OCI-LY3 (cell line): ENCODE data around the gene CASP3.
"Not testable (repeated sequence)": the region's sequence is repeated elsewhere in the genome, so short reads cannot be mapped to it uniquely, and the experiment has no call there.

Source experiments
- H2AFZ ChIP-seq: fragments of 200-600, 300-600 bp; shearing (Covaris generic); 2 replicates; pipeline ENCODE4 v1.6.0; 2014; ENCODE audit warnings: antibody characterized with exemption, low read depth, low read length
- H3K27ac ChIP-seq: fragments of 200-600, 300-600 bp; sonication (generic); 2 replicates; pipeline ENCODE4 v1.5.1; 2014; ENCODE audit warnings: mild to moderate bottlenecking, low read length, moderate library complexity, mixed read lengths
- H3K27me3 ChIP-seq: fragments of 200-600, 300-600 bp; sonication (generic); 2 replicates; pipeline ENCODE4 v1.6.1; 2014; ENCODE audit warnings: low read depth, low read length, mixed read lengths
- H3K36me3 ChIP-seq: fragments of 200-600, 300-600 bp; sonication (generic); replicated peaks from 2 replicates; pipeline ENCODE3; 2014; ENCODE audit warnings: low read depth, low read length, mixed read lengths
- H3K4me1 ChIP-seq: fragments of 300-600, 200-600 bp; sonication (generic); 2 replicates; pipeline ENCODE4 v1.6.1; 2014; ENCODE audit warnings: low read length, mixed read lengths
- H3K4me2 ChIP-seq: fragments of 200-600, 300-600 bp; sonication (generic); 2 replicates; pipeline ENCODE4 v1.6.1; 2014; ENCODE audit warnings: low read length, mixed read lengths
- H3K4me3 ChIP-seq: fragments of 300-600, 200-600 bp; sonication (generic); 2 replicates; pipeline ENCODE4 v1.5.1; 2014; ENCODE audit warnings: antibody characterized with exemption, mild to moderate bottlenecking, low read length, moderate library complexity
- H3K79me2 ChIP-seq: fragments of 300-600, 200-600 bp; shearing (Covaris generic); 2 replicates; pipeline ENCODE4 v1.6.1; 2014; ENCODE audit warnings: mild to moderate bottlenecking, low read length, mixed read lengths
- H3K9ac ChIP-seq: fragments of 300-600, 200-600 bp; shearing (Covaris generic); 2 replicates; pipeline ENCODE4 v1.6.0; 2014; ENCODE audit warnings: mild to moderate bottlenecking, low read length, moderate library complexity
- H3K9me3 ChIP-seq: fragments of 200-600, 300-600 bp; shearing (Covaris generic); 2 replicates; pipeline ENCODE4 v1.6.1; 2014; ENCODE audit warnings: low read length, mixed read lengths; ENCODE audit not compliant: insufficient read depth
- H4K20me1 ChIP-seq: fragments of 200-600, 300-600 bp; sonication (generic); 2 replicates; pipeline ENCODE4 v1.6.1; 2016; ENCODE audit warnings: low read length, mixed read lengths; ENCODE audit not compliant: insufficient read depth
- CTCF ChIP-seq: fragments of 200-600, 300-600 bp; sonication (generic); IDR thresholded peaks from 2 replicates; pipeline ENCODE4 v1.5.1; 2014; ENCODE audit warnings: antibody characterized with exemption, low read length, low read depth
- EZH2phosphoT487 ChIP-seq: fragments of 200-600 bp; shearing (Covaris generic); IDR thresholded peaks from 2 replicates; pipeline ENCODE4 v1.6.1; 2018; ENCODE audit warnings: antibody characterized with exemption, mixed run types, low read depth

Gene CASP3

DNA sequence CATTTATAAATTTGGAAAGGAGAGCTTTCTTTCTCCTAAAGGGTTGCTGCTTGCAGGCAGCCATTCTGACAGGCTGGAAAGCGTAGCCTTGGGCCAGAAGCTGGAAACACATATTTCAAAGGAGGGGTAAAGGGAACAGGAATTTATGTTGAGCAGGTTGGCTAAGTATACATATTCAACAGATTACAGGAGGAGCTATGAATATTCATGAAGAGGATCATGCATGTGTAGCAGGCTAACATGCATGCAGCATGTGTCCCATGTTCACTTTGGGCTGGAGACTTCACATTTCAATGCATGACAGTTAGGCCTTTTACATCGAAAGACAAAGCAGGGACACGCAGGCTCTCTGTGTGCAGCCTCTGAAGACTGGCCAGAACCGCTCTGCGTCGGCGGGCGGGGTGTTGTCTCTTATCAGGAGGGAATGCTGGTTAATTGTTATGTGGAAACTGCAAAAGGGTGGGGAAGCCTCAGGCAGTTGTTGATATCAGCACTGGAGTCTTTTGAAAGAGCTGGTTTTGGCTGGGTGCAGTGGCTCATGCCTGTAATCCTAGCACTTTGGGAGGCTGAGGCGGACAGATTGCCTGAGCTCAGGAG is 31.5 kb downstream of the CASP3 start:
- H3K36me3 ChIP-seq, result no peaks in the 10 kb centered on the region
- H3K9me3 ChIP-seq, result no peaks in the 10 kb centered on the region
- peak overlapping the region; percentile 49 for H3K4me3 ChIP-seq
- H4K20me1 ChIP-seq, result no peaks in the 10 kb centered on the region
- H3K9ac ChIP-seq, result peak overlapping the region; percentile 39
- H2AFZ ChIP-seq, result no peak overlapping the region
- H3K27ac ChIP-seq, result peak overlapping the region; percentile 84
- no peaks in the 10 kb centered on the region for H3K79me2 ChIP-seq
- TF ChIP-seq CTCF, result no peak
- no peak for TF ChIP-seq EZH2phosphoT487
- H3K4me1 ChIP-seq, result peaks cover 22% of the 10 kb centered on the region
- no peaks in the 10 kb centered on the region for H3K27me3 ChIP-seq
- peak overlapping the region; percentile 65 for H3K4me2 ChIP-seq

GRCh38 chr4:184616633-184617551 is 32.4 kb downstream of the CASP3 start:
- Histone ChIP-seq H3K4me3 (peak overlapping the region; percentile 49), H3K9me3 (no peaks in the 10 kb centered on the region), H2AFZ (0 out of 2 replicates have a peak overlapping the region, but pooled peaks have one; percentile 60), H3K9ac (peak overlapping the region; percentile 39), H3K79me2 (no peaks in the 10 kb centered on the region), H3K4me1 (peaks cover 22% of the 10 kb centered on the region), H3K27me3 (no peaks in the 10 kb centered on the region), H3K4me2 (peak overlapping the region; percentile 65), H4K20me1 (no peaks in the 10 kb centered on the region), H3K27ac (peak overlapping the region; percentile 84), H3K36me3 (no peaks in the 10 kb centered on the region)
- TF ChIP-seq CTCF, result no peak
- TF ChIP-seq EZH2phosphoT487, result no peak

- H3K36me3 ChIP-seq, H3K27me3 ChIP-seq, H3K4me3 ChIP-seq, H4K20me1 ChIP-seq, H3K79me2 ChIP-seq, H3K9ac ChIP-seq, H2AFZ ChIP-seq, H3K9me3 ChIP-seq: not testable (repeated sequence)
- Histone ChIP-seq H3K4me1 (peaks cover 22% of the 10 kb centered on the region), H3K4me2 (peak overlapping the region; percentile 65; the same call in 1 of the 2 replicates), H3K27ac (peak overlapping the region; percentile 84)
Observed at GRCh38 chr4:184616168-184616567, 33.1 kb downstream of the CASP3 start.

- H3K4me3 ChIP-seq, result no peak overlapping the region
- H3K4me2 ChIP-seq, result no peak overlapping the region
- H3K4me1 ChIP-seq, result peaks cover 15% of the 10 kb centered on the region
- H3K9me3 ChIP-seq, result no peaks in the 10 kb centered on the region
- no peak overlapping the region for H2AFZ ChIP-seq
- H3K9ac ChIP-seq, result no peak overlapping the region
- no peaks in the 10 kb centered on the region for H3K36me3 ChIP-seq
- H3K27ac ChIP-seq, result no peak overlapping the region
- H3K79me2 ChIP-seq, result no peaks in the 10 kb centered on the region
- TF ChIP-seq CTCF (no peak), EZH2phosphoT487 (no peak)
- no peaks in the 10 kb centered on the region for H3K27me3 ChIP-seq
- H4K20me1 ChIP-seq, result no peaks in the 10 kb centered on the region
Observed at GRCh38 chr4:184614509-184614908, 34.7 kb downstream of the CASP3 start.
